AG04450 (cell line): ENCODE results near the gene CTTNBP2. TPM values are rescaled to one million over a fixed set of nuclear protein-coding genes. Genes with fewer than 3 reads are reported as not detected.

ENCODE experiments used
- CTCF ChIA-PET: fragments of 300-600, 350-600 bp; formaldehyde crosslinking; extraction: SDS; loops from one replicate; lab custom pipeline; 2022; ENCODE audit warnings: antibody characterized with exemption, inconsistent platforms; lab: Charles Lee
- POLR2A ChIA-PET: fragments of 350-600 bp; formaldehyde crosslinking; extraction: SDS; loops from one replicate; lab custom pipeline; 2021; ENCODE audit warnings: antibody characterized with exemption, inconsistent platforms; lab: Yijun Ruan, JAX
- DNase-seq: peaks from one replicate; pipeline ENCODE4 v3.0.0-alpha.2; 2011; ENCODE audit warnings: low read depth, low spot score
- H3K27ac ChIP-seq: one replicate; pipeline ENCODE4 v1.5.1; 2012; ENCODE audit warnings: low read depth, low read length, control low read depth
- H3K27me3 ChIP-seq: one replicate; pipeline ENCODE4 v1.6.0; 2012; ENCODE audit warnings: low read length; ENCODE audit not compliant: control insufficient read depth, insufficient read depth
- H3K4me3 ChIP-seq: 2 replicates; pipeline ENCODE4 v1.5.1; 2011; ENCODE audit warnings: mild to moderate bottlenecking, low read depth, low read length, control low read depth
- H3K9me3 ChIP-seq: 2 replicates; pipeline ENCODE4 v1.5.1; 2012; ENCODE audit warnings: low read length; ENCODE audit not compliant: control insufficient read depth, insufficient read depth
- polyA plus RNA-seq: library from polyadenylated mRNA; depleted of rRNA; stranded (reverse); fragments of >200 nt; gene quantifications from 2 replicates; pipeline ENCODE4 v1.2.3, GENCODE V29; 2011
- TF ChIP-seq, protein P1 (sequence below): IDR thresholded peaks from 2 replicates; pipeline ENCODE4 v1.5.1; 2011; ENCODE audit warnings: low read depth, low read length, control low read depth, inconsistent platforms

Gene CTTNBP2
- polyA plus RNA-seq, 1 experiment: 14.4 TPM

DNA sequence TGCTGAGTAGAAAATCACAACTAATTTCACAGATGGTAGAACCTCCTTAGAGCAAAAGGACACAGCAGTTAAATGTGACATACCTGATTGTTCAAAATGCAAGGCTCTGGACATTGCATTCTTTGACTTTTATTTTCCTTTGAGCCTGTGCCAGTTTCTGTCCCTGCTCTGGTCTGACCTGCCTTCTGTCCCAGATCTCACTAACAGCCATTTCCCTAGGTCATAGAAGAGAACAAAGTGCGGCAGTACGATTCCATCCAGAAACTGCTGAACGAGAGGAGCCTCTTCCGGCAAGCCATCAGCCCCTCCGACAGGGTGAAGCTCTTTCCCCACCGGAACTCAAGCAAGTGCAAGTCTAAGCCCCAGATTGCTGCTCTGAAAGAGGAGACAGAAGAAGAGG, 206.6 kb downstream of the CTTNBP2 start:
- no peaks in the 10 kb centered on the region for H3K9me3 ChIP-seq
- H3K4me3 ChIP-seq: no peak overlapping the region
- DNase-seq: no peak
- CTCF ChIA-PET: interaction anchor here (1.3 kb wide), 1 partner anchor 208 kb away, joined by 5 read pairs; no protein-coding TSS in a partner anchor
- no peaks in the 10 kb centered on the region for H3K27me3 ChIP-seq
- TF ChIP-seq, protein P1, sequence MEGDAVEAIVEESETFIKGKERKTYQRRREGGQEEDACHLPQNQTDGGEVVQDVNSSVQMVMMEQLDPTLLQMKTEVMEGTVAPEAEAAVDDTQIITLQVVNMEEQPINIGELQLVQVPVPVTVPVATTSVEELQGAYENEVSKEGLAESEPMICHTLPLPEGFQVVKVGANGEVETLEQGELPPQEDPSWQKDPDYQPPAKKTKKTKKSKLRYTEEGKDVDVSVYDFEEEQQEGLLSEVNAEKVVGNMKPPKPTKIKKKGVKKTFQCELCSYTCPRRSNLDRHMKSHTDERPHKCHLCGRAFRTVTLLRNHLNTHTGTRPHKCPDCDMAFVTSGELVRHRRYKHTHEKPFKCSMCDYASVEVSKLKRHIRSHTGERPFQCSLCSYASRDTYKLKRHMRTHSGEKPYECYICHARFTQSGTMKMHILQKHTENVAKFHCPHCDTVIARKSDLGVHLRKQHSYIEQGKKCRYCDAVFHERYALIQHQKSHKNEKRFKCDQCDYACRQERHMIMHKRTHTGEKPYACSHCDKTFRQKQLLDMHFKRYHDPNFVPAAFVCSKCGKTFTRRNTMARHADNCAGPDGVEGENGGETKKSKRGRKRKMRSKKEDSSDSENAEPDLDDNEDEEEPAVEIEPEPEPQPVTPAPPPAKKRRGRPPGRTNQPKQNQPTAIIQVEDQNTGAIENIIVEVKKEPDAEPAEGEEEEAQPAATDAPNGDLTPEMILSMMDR: no peak
- H3K27ac ChIP-seq: no peak overlapping the region
- POLR2A ChIA-PET: interaction anchor here (1.3 kb wide), 1 partner anchor 85 kb away, joined by 4 read pairs; no protein-coding TSS in a partner anchor

GRCh38 chr7:117666031-117666430, 207.2 kb downstream of the CTTNBP2 start:
- Histone ChIP-seq H3K27me3 (no peaks in the 10 kb centered on the region), H3K27ac (peak overlapping the region; percentile 22), H3K4me3 (no peak overlapping the region), H3K9me3 (no peaks in the 10 kb centered on the region)
- TF ChIP-seq, protein P1: 0 out of 2 replicates have a peak, but pooled peaks have one; percentile 1
- POLR2A ChIA-PET: interaction anchor here (0.7 kb wide), 1 partner anchor 49 kb away, joined by 3 read pairs; no protein-coding TSS in a partner anchor
- CTCF ChIA-PET: interaction anchor here (1.3 kb wide), 1 partner anchor 207 kb away, joined by 5 read pairs; no protein-coding TSS in a partner anchor
- DNase-seq: no peak

GRCh38 chr7:117665368-117665767, 207.9 kb downstream of the CTTNBP2 start:
- H3K4me3 ChIP-seq: no peak overlapping the region
- H3K27ac ChIP-seq: no peak overlapping the region
- TF ChIP-seq, protein P1: no peak
- CTCF ChIA-PET: interaction anchor here (1.0 to 2.2 kb wide), 3 partner anchors 8 to 206 kb away, joined by 5 to 7 read pairs (median 5); no protein-coding TSS in a partner anchor
- POLR2A ChIA-PET: interaction anchor here (0.7 kb wide), 1 partner anchor 48 kb away, joined by 3 read pairs; no protein-coding TSS in a partner anchor
- no peak for DNase-seq
- no peaks in the 10 kb centered on the region for H3K9me3 ChIP-seq
- H3K27me3 ChIP-seq: no peaks in the 10 kb centered on the region

GRCh38 chr7:117664047-117664446, 209.2 kb downstream of the CTTNBP2 start:
- TF ChIP-seq, protein P1: no peak
- Histone ChIP-seq H3K27ac (no peak overlapping the region), H3K4me3 (no peak overlapping the region), H3K27me3 (no peaks in the 10 kb centered on the region), H3K9me3 (no peaks in the 10 kb centered on the region)
- DNase-seq: no peak
- ChIA-PET POLR2A (no interaction called here), CTCF (interaction anchor here (2.2 kb wide), 1 partner anchor 9 kb away, joined by 7 read pairs; no protein-coding TSS in a partner anchor)

- Histone ChIP-seq H3K4me3 (no peak overlapping the region), H3K27me3 (no peaks in the 10 kb centered on the region), H3K27ac (no peak overlapping the region), H3K9me3 (no peaks in the 10 kb centered on the region)
- POLR2A ChIA-PET: no interaction called here
- TF ChIP-seq, protein P1: no peak
- no peak for DNase-seq
- CTCF ChIA-PET: interaction anchor here (1.0 to 4.4 kb wide), 3 partner anchors 11 to 202 kb away, joined by 3 to 13 read pairs (median 4); no protein-coding TSS in a partner anchor
These were observed 211.9 kb downstream of the CTTNBP2 start for GRCh38 chr7:117661328-117661727.
